Measurements from ENCODE around the gene PDK2. TPM values are rescaled to one million over a fixed set of nuclear protein-coding genes. Genes with fewer than 3 reads are reported as not detected.

The PDK2 gene
- total and polyA plus RNA-seq, 2 of the 4 experiments (the other 2 are of a cell fraction) = 26.7 to 104 TPM

DNA sequence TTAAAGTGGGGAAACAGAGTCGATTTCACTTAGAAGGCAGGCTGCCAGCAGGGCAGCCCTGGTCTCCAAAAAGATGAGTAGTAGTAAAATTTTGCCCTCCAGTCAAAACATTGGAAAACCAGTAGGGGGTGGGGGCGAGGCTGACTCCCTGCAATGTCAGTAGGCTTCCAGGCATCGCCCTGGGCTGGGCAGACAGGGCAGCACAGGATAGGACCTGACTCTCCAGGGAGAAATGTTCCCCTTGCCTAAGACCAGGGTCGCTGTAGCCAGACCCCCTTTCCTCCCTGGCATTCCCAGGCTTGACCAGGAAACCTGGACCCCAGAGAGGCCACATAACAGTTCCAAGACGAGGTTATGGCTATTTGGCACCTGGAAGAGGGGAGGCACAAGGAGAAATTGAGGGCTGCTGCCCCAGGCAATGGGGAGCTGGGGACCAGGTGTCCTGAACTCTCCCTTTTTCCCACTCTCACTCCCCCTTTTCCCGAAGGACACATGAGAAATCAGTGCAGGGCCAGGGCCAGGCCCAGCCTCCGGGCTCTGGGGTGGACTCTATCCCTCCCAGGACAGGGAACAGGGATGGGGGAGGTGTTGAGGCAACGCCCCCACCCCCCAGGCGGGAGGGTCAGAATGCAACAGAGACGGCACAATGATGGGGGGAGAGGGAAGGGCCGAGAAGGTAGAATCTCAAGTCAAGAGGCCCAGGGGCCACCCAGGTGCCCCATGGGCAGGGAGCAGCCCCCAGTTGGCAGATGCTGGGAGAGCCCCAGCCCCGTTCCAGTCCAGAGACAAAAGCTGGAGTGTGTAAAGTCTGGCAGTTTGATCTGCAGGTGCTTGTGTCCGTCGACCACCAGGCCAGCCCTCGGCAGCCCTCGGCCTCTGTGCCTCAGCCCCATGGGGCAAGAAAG, 39.3 kb downstream of the PDK2 start:
- Histone ChIP-seq H3K4me2 (ENCODE audit: low read depth, low read length) (no peak overlapping the region), H2AK9ac (replicated peaks; ENCODE audit: low read depth, low read length, poor library complexity) (peak overlapping the region; percentile 86), H2BK5ac (ENCODE audit: low read depth, low read length, poor library complexity, severe bottlenecking) (no peak overlapping the region), H2BK20ac (ENCODE audit: low read depth, low read length) (no peak overlapping the region), H3K23ac (ENCODE audit: low read depth, low read length) (no peak overlapping the region), H3K79me1 (ENCODE audit: low read depth in 1 of 2, low read length in 2 of 2) (peaks cover 28 to 58% of the 10 kb centered on the region in 2 experiments), H3K4me1 (ENCODE audit: control insufficient read depth, insufficient read depth, low read length) (peaks cover 18% of the 10 kb centered on the region), H3K18ac (ENCODE audit: low read depth, low read length) (no peak overlapping the region), H3K36me3 (ENCODE audit: control insufficient read depth, insufficient read depth, low read length) (peaks cover 51% of the 10 kb centered on the region), H3K27ac (ENCODE audit: insufficient read depth, low read length) (no peak overlapping the region), H2AFZ (replicated peaks; ENCODE audit: low read length, poor library complexity) (no peak overlapping the region), H3K4ac (ENCODE audit: low read depth, low read length) (no peak overlapping the region), H4K91ac (ENCODE audit: insufficient read depth, low read depth, low read length) (no peak overlapping the region), H2AK5ac (ENCODE audit: low read depth, low read length) (peak overlapping the region; percentile 45; the same call in 1 of the 2 replicates), H2BK120ac (ENCODE audit: low read depth, low read length) (no peak overlapping the region), H3K9me3 (ENCODE audit: control insufficient read depth, insufficient read depth, low read length) (no peaks in the 10 kb centered on the region), H3K4me3 (ENCODE audit: insufficient read depth, low read depth, low read length) (no peak overlapping the region), H4K20me1 (ENCODE audit: insufficient read depth, low read length) (peaks cover 39% of the 10 kb centered on the region), H3K9me1 (ENCODE audit: insufficient read depth, low read length) (peaks cover 6% of the 10 kb centered on the region), H3K14ac (replicated peaks; ENCODE audit: low read depth, low read length) (no peak overlapping the region), H3K9ac (ENCODE audit: low read depth, low read length) (no peak overlapping the region), H4K5ac (ENCODE audit: low read depth, low read length) (no peak overlapping the region), H2BK15ac (ENCODE audit: low read depth, low read length) (peak overlapping the region; percentile 17; the same call in 1 of the 3 replicates), H4K8ac (ENCODE audit: low read depth in 2 of 2, low read length in 2 of 2) (no peak overlapping the region), H3K27me3 (ENCODE audit: control insufficient read depth, insufficient read depth, low read length) (no peaks in the 10 kb centered on the region), H3K56ac (ENCODE audit: extremely low read depth, insufficient read depth, low read length) (peak overlapping the region; percentile 20; the same call in 1 of the 2 replicates)
- WGBS, 2 experiments (ENCODE audit: extremely low coverage in 2 of 2, insufficient read length in 1 of 2) = no CpG with 5 or more reads among the region's 16 CpGs
- dilution Hi-C loops (cut with HindIII; ENCODE audit: low sequenced_read_pairs, unreplicated experiment) (no loop called here), in situ Hi-C loops (cut with MboI; ENCODE audit: low sequenced_read_pairs) (no loop called here), intact Hi-C loops (cut with micrococcal nuclease) (no loop called here)
- no peak for ATAC-seq (ENCODE audit: low read depth)
- TSS peak; percentile 93 for BruUV-seq (replicated peaks)
- DNase-seq = no peak
- CTCF ChIA-PET = no interaction called here
- POLR2A ChIA-PET (ENCODE audit: unreplicated experiment) = no interaction called here
- TF ChIP-seq MXI1 (IDR thresholded peaks at IDR 0.05; ENCODE audit: borderline replicate concordance, low read depth, low read length) (no peak), FOS (IDR thresholded peaks at IDR 0.05; ENCODE audit: low read depth, low read length) (no peak), BHLHE40 (IDR thresholded peaks at IDR 0.05; ENCODE audit: low read depth, low read length) (no peak), MAFK (IDR thresholded peaks at IDR 0.05; ENCODE audit: low read depth, low read length) (no peak), CEBPB (IDR thresholded peaks at IDR 0.05; ENCODE audit: low read depth, low read length) (no peak), RAD21 (IDR thresholded peaks at IDR 0.05; ENCODE audit: low read length) (no peak), RCOR1 (IDR thresholded peaks at IDR 0.05; ENCODE audit: insufficient replicate concordance, low read length) (no peak), CHD1 (IDR thresholded peaks at IDR 0.05; ENCODE audit: low read depth, low read length) (no peak), POLR2A (IDR thresholded peaks at IDR 0.05; ENCODE audit: low read depth, low read length) (no peak), RFX5 (IDR thresholded peaks at IDR 0.05; ENCODE audit: low read depth, low read length) (no peak), SMC3 (IDR thresholded peaks at IDR 0.05; ENCODE audit: low read depth, low read length) (no peak), MAZ (IDR thresholded peaks at IDR 0.05; ENCODE audit: borderline replicate concordance, low read depth, low read length) (no peak)
- TF ChIP-seq, protein P1, sequence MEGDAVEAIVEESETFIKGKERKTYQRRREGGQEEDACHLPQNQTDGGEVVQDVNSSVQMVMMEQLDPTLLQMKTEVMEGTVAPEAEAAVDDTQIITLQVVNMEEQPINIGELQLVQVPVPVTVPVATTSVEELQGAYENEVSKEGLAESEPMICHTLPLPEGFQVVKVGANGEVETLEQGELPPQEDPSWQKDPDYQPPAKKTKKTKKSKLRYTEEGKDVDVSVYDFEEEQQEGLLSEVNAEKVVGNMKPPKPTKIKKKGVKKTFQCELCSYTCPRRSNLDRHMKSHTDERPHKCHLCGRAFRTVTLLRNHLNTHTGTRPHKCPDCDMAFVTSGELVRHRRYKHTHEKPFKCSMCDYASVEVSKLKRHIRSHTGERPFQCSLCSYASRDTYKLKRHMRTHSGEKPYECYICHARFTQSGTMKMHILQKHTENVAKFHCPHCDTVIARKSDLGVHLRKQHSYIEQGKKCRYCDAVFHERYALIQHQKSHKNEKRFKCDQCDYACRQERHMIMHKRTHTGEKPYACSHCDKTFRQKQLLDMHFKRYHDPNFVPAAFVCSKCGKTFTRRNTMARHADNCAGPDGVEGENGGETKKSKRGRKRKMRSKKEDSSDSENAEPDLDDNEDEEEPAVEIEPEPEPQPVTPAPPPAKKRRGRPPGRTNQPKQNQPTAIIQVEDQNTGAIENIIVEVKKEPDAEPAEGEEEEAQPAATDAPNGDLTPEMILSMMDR (conservative IDR thresholded peaks at IDR 0.05; ENCODE audit: low read depth, low read length) = no peak
- TF ChIP-seq, protein P2, sequence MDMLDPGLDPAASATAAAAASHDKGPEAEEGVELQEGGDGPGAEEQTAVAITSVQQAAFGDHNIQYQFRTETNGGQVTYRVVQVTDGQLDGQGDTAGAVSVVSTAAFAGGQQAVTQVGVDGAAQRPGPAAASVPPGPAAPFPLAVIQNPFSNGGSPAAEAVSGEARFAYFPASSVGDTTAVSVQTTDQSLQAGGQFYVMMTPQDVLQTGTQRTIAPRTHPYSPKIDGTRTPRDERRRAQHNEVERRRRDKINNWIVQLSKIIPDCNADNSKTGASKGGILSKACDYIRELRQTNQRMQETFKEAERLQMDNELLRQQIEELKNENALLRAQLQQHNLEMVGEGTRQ (IDR thresholded peaks at IDR 0.05; ENCODE audit: low read depth, low read length) = no peak
- TF ChIP-seq, protein P3, sequence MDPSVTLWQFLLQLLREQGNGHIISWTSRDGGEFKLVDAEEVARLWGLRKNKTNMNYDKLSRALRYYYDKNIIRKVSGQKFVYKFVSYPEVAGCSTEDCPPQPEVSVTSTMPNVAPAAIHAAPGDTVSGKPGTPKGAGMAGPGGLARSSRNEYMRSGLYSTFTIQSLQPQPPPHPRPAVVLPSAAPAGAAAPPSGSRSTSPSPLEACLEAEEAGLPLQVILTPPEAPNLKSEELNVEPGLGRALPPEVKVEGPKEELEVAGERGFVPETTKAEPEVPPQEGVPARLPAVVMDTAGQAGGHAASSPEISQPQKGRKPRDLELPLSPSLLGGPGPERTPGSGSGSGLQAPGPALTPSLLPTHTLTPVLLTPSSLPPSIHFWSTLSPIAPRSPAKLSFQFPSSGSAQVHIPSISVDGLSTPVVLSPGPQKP (IDR thresholded peaks at IDR 0.05; ENCODE audit: borderline replicate concordance, low read depth, low read length) = no peak
